ENCODE results near the gene ZNF627. TPM values are rescaled to one million over a fixed set of nuclear protein-coding genes. Genes with fewer than 3 reads are reported as not detected.

ZNF627 gene
- 7.1 and 11.2 TPM in 2 replicates for total RNA-seq

GRCh38 chr19:11597202-11598102, at the start of gene ZNF627:
ZNF627 (plus strand) TSS chr19:11597483; CDS start chr19:11597628, 145 bp downstream.

GRCh38 chr19:11558881-11559828, 38.1 kb upstream of the ZNF627 start, which contains the start of gene ELOF1:
ELOF1 (minus strand) TSS chr19:11559230; CDS start chr19:11554347, 4,883 bp downstream.

GRCh38 chr19:11577451-11578257, 19.6 kb upstream of the ZNF627 start, which contains the start of gene ACP5:
ACP5 (minus strand) TSS chr19:11577645; CDS start chr19:11577317, 328 bp downstream.

Other genes with a start within 250 kb of the ZNF627 start
- gene PLPPR2, start 242.1 kb upstream of the ZNF627 start, total RNA-seq: 39.9 and 51.1 TPM in 2 replicates
- 1.2 and 1.6 TPM in 2 replicates for gene SWSAP1, start 222.8 kb upstream of the ZNF627 start, total RNA-seq
- 1.9 and 3.4 TPM in 2 replicates for gene EPOR, start 213.2 kb upstream of the ZNF627 start, total RNA-seq
- gene RGL3, start 178.2 kb upstream of the ZNF627 start, total RNA-seq: 1.7 and 3.4 TPM in 2 replicates
- 0.59 TPM in 1 of 2 replicates, not detected in the other for gene ODAD3, start 162.4 kb upstream of the ZNF627 start, total RNA-seq
- gene PRKCSH, start 161.8 kb upstream of the ZNF627 start, total RNA-seq: 238 and 254 TPM in 2 replicates
- gene ELAVL3, start 116.4 kb upstream of the ZNF627 start, total RNA-seq: not detected in 2 replicates
- 2.3 and 2.4 TPM in 2 replicates for gene ZNF653, start 91.6 kb upstream of the ZNF627 start, total RNA-seq
- gene ECSIT, start 68.3 kb upstream of the ZNF627 start, total RNA-seq: 51.1 and 52.2 TPM in 2 replicates
- gene CNN1, start 58.6 kb upstream of the ZNF627 start, total RNA-seq: 0.50 and 3.0 TPM in 2 replicates
- 42.1 and 45.2 TPM in 2 replicates for gene ELOF1, start 38.3 kb upstream of the ZNF627 start, total RNA-seq
- gene ACP5, start 19.8 kb upstream of the ZNF627 start, total RNA-seq: not detected in 2 replicates
- 1.2 and 2.3 TPM in 2 replicates for gene ZNF823, start 141.5 kb downstream of the ZNF627 start, total RNA-seq
- gene ZNF441, start 169.5 kb downstream of the ZNF627 start, total RNA-seq: 3.6 and 4.5 TPM in 2 replicates
- gene ZNF491, start 201.0 kb downstream of the ZNF627 start, total RNA-seq: 0.31 and 0.78 TPM in 2 replicates
- 8.6 and 9.3 TPM in 2 replicates for gene ZNF440, start 216.8 kb downstream of the ZNF627 start, total RNA-seq